Measurements from ENCODE around the gene ADCY7.
A peak's percentile ranks its signal among the peaks of the same experiment; 100 is the strongest.

The ADCY7 gene

GRCh38 chr16:50298075-50298460, 31.7 kb downstream of the ADCY7 start:
- no peak overlapping the region for H3K4me3 ChIP-seq (replicated peaks in 1 of 2; ENCODE audit: low read depth in 2 of 2, low read length in 2 of 2)
- no peak for DNase-seq (ENCODE audit: low read depth in 2 of 2)
- TF ChIP-seq CTCF (IDR thresholded peaks at IDR 0.05; ENCODE audit: low read depth, low read length) = no peak

DNA sequence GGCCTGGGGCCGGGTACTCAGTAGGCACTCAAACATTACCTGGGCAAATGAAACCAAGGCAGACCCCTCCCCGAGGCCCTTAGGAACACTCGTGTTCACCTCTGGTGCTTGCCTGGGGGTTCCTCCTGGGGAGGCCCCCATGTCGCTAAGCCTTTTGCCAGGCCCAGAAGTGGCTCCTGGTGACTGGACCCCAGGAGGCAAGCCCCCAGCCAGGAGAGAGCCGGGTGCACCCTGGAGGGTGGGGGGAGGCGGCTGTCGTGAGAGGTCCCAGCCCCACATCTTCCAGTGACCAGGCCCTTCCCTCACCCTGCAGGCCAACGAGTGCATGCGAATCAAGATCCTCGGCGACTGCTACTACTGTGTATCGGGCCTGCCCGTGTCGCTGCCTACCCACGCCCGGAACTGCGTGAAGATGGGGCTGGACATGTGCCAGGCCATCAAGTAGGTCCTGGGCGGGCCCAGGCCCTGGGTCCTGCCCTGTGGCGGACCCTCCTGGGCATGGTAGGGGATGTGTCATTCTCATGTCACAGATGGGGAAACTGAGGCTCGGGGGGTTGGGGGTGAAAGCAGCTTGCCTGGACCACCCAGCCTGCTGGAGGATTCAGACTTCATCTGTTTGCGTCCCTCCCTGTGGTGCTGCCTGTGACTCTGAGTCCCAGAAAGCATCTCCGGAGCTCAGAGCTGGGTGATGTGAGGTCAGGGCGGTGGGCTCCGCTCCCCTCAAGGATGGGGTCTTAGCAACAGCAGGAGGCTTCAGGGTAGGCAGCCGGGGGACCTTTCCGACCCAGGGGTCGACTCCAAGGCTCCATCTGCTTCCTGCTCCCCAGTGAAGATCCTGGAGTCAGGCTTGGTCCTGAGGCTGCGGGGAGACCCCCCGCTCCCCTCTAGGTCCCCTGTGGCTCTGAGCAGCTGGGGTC, 32.5 kb downstream of the ADCY7 start:
- TF ChIP-seq CTCF (IDR thresholded peaks at IDR 0.05; ENCODE audit: low read depth, low read length) = no peak
- H3K4me3 ChIP-seq (replicated peaks in 1 of 2; ENCODE audit: low read depth in 2 of 2, low read length in 2 of 2) = no peak overlapping the region
- no peak for DNase-seq (ENCODE audit: low read depth in 2 of 2)

GRCh38 chr16:50299508-50300105, 33.3 kb downstream of the ADCY7 start:
- DNase-seq (ENCODE audit: low read depth in 2 of 2) = no peak
- TF ChIP-seq CTCF (IDR thresholded peaks at IDR 0.05; ENCODE audit: low read depth, low read length) = no peak
- no peak overlapping the region for H3K4me3 ChIP-seq (replicated peaks in 1 of 2; ENCODE audit: low read depth in 2 of 2, low read length in 2 of 2)

- no peak for TF ChIP-seq CTCF (IDR thresholded peaks at IDR 0.05; ENCODE audit: low read depth, low read length)
- no peak overlapping the region for H3K4me3 ChIP-seq (replicated peaks in 1 of 2; ENCODE audit: low read depth in 2 of 2, low read length in 2 of 2)
- DNase-seq (ENCODE audit: low read depth in 2 of 2) = no peak
Observed at GRCh38 chr16:50300942-50301625, 34.7 kb downstream of the ADCY7 start.

- no peak overlapping the region for H3K4me3 ChIP-seq (replicated peaks in 1 of 2; ENCODE audit: low read depth in 2 of 2, low read length in 2 of 2)
- DNase-seq (ENCODE audit: low read depth in 2 of 2) = peak; percentile 55 to 80
- no peak for TF ChIP-seq CTCF (IDR thresholded peaks at IDR 0.05; ENCODE audit: low read depth, low read length)
Observed at GRCh38 chr16:50301626-50302471, 35.5 kb downstream of the ADCY7 start.

- H3K4me3 ChIP-seq (replicated peaks in 1 of 2; ENCODE audit: low read depth in 2 of 2, low read length in 2 of 2) = no peak overlapping the region
- DNase-seq (ENCODE audit: low read depth in 2 of 2) = no peak
- TF ChIP-seq CTCF (IDR thresholded peaks at IDR 0.05; ENCODE audit: low read depth, low read length) = no peak
Observed at GRCh38 chr16:50302472-50303005, 36.2 kb downstream of the ADCY7 start.
